Brain pericyte (primary cell): ENCODE results near the gene NELFA.

Experiments used
- DNase-seq: peaks from one replicate; pipeline ENCODE4 v3.0.0-alpha.2; 2012; ENCODE audit warnings: low read depth, low spot score

NELFA gene

DNA sequence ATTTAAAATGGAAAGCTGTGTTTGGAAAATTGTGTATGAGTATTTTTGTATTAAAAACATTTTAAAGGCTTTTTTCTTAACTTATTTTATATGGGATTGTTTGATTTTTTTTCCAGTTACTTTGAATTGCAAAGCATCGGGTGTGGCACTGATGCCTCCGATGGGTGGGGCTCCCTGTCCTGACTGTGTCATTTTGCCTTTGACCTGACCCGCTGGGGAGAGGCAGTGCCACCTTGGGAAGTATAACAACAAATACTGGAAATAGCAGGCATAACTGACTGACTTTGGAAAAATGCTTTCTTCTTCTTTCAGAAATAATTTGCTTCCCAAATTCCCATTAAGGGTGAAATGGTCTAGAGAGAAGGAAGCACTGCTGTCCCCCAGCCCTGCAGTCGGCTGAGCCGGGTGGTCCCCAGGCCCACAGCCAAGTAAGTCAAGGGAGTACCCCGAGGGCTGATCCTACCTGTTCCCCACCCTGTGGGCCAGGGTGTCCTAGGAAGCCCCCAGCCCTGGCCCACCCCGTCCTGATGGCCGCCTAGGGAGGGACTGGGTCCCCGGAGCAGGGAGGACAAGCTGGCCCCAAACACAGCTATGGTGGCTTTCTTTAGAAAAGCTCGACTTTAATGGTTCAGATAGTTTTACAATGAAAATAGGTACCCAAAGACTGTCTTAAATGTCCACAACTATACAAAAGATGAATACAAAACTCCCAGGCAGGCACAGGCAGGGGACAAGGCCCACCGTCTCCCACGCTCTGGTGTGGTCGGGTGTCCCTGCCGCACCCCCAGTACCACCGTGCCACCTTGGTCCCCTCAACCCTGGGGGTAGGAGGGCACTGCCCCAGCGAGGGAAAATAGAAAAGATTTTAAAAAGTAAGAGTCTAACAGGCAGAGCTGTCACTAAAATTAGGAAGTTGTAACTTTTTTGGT lies 26.4 kb downstream of the NELFA start:
- DNase-seq: no peak

DNA sequence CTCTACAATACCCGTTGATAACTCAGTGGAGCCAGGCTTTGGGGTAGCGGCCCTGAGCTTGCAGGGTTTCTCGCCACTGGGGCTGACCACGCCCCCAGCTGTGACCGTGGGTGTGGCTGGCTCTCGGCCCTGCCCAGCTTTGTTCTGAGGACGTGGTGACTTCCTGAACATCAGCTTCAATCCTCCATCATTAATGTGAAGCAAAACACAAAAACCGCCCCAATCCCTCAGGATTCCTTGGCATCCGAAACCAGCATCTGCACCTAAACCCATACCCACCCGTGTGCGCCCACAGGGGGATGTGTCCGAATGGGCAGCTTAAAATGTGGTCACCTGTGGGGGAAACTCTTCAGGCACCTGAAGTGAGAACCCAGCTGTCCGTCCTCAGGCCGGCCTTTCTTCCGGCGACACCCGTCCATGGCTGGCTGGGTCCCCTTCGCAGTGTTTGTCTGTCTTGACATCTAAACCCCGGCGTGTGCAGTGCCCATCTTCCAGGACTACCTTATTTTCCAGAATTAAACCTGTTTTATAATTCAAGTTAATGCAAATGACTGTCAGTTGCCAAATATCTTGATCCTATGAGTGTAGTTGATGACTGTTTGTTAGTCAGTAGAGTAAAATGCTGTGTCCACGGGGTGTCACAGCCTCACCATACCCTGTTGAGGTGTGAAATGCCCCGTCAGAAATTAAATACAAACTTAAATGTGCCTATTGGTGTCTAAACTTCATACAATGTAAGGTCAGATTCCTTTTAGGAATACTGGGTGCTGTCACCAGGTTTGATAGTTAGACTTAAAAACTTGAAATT lies 27.3 kb downstream of the NELFA start:
- no peak for DNase-seq

DNA sequence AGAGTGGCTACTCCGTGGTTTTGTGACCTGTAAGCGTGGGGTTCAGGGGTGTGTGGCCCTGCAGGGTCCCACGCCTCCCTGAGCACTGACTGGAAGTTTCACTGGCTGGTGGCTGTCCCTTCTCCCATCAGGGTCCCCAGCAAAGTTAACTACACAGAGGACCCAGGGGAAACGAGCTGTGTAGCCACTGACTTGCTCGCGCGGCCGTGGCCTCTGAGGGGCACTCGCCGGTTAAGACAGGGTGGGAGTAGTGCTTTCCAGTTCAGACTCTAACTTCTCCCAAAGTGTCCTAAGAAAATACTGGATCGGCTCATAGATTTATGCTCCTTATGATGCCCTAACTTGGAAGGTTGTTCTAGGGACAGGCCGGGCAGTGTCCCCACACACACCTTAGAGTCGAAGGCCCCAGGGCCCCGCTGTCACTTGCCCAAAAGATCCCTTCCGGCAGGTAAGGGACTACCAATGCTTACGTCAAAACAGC lies 28.2 kb downstream of the NELFA start:
- DNase-seq: no peak

DNA sequence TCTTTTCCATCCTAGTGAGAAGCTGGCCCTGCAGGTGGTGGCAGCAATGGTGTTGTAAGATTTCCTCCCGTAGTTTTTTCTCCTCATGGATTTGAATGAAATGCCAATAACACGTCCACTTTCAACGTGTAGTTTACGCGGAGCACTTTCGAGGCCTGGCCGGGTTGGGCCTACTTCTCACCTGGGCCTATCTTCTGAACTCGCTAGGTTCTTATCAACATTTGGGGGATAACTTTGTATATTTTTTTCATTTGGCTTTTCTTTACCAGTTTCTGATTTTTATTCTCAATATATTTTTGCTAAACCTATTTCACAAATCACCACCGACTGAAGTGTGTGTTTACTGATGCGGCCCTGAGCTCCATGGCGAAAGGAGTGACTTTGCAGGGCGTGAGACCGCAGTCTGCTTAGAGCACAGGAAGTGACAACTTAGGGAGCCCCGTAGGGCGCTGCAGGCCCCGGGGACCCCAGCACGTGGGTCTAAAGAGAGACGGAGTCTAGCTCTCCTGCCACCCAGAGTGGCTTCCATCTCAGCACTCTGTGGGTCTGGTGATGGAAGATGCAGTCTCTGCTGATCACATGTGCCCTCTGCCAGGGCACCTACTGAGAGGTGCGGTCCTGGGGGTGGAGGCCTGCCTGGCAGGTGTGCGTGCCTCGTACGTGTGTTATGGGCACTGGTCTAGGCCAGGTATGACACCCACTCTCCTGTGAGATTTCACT lies 29.1 kb downstream of the NELFA start:
- DNase-seq: no peak

DNA sequence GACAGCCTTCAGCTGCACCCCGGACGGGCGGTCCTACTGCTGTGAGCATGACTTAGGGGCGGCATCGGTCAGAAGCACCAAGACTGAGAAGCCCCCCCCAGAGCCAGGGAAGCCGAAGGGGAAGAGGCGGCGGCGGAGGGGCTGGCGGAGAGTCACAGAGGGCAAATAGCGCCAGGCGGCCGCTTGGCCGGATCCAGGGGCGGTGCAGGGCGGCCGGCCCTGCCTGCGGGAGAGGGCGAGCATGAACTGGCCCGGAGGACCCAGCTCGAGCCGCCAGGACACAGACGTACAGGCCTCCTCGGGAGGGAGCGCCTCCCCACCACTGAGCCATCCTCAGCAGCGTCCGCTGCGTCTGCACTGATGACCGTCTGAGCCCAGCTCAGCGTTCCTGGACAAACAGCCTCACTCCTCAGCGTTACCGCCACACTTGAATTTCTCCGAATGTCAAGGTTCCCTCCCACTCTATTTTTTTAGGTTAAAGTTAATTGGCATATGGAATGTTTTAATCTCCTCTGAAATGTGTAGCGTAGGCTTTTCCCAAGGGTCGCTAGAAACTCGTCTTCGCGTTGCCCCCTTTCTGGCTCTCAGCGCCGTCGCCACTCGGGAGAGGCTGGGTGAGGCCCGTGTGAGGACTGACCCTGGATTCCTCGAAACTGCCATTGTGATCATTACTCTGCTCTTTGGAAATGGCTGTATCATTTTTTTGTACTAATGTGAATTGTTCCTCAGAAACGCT lies 29.9 kb downstream of the NELFA start:
- DNase-seq: no peak

DNA sequence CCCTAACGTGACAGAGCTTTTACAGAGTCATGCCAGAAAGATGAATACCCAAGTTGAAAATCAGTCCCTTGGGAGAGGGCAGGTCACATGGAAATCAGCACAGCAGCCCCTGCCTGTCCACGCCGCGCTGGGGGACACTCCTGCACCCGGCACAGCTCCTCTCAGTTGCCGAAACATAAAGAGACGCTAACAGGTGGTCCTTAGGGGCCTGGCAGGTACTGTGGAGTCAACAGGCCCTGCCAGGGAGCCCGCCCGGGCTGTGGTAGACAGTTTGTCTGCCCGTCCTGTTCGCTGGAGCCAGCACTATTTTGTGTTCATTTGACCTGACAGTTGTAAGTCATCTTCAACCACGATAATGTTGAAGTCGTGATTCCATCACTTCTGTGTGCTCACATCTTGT lies 30.5 kb downstream of the NELFA start:
- DNase-seq: no peak

DNA sequence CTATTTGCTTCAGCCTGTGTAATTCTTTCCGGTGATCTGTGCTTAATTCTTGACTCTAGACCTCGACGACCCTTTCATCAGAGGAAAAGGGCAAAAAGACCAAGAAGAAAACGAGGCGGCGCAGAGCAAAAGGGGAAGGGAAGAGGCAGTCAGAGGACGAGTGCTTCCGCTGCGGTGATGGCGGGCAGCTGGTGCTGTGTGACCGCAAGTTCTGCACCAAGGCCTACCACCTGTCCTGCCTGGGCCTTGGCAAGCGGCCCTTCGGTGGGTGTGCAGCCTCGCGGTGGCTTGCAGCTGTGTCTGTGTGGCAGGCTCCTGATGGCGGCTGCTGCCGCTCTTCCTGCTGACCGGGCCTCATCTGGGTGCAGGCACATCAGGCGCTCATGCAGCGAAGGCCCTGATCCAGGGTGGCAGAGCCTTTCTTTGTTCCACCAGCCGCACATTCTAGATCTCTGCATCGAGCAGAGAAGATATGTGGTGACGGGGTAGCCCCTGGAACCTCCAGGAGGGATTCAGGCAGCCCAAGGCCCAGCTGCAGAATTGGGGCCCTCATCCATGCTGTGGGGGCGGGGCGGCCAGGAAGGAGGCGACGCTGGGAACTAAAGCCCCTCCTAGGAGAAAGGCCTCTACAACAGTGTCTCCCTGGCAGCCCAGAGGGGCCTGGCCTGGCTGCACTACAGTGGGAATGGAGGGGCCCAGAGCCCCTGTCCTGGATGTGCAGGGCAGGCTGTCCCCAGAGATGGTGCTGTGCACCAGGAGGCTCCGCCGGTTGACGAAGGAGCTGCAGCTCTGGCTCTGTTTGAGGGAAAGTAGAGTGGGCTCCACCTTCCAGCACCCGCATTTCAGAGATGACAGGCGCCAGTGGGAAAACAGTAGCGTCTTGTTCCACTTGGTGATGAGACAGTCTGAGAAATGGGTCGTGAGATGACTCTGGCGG lies 32.1 kb downstream of the NELFA start:
- DNase-seq: no peak

DNA sequence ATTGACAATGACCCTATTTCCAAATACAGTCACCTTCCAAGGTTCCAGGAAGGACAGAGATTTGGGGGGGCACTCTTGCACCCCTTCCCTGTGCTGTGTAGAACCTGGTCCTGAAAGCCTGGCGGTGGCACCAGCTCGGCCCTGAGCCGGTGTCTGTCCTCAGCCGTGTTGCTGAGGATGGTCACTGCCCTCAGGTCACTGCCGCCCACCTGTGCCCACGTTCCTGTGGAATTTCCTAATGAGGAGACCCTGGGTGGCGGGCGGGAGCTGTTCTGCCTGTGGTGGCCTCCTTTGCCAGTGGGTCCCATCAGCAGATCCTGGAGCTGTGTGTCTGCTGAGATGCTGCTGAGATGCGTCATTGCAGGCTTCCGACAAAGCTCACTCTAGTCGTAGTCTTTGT lies 32.9 kb downstream of the NELFA start:
- DNase-seq: no peak

DNA sequence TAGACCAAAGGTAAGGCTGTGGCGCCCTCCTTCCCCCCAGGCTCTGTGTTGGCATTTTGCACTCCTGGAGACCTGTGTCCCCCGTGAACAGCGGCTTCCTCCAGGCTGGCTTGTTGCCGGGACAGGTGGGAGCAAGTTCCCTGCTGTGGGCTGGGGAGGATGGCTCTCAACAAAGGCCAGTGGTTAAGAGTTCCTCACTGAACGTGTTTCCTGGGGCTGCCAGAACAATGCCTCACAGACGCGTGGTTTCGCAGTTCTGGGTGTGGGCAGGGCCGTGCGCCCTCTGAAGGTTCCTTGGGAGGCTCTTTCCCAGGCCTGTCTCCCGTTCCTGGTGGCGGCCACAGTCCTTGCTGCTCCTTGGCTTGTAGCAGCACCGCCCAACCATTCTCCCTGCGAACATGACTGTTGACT lies 33.4 kb downstream of the NELFA start:
- DNase-seq: no peak

DNA sequence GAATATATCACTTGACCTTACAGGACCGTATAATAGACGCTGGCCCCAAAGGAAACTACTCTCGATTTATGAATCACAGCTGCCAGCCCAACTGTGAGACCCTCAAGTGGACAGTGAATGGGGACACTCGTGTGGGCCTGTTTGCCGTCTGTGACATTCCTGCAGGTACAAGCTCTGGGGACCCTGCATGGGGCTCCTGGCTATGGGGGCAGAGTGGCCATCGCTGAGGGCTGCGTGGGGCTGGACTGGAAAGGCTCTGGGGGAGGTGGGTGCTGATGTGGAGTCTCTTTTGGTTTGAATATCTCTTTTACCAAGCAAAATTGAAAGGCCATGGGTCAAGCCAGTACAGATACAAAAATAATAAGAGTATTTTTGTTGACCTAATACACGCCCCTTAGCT lies 33.9 kb downstream of the NELFA start:
- no peak for DNase-seq

DNA sequence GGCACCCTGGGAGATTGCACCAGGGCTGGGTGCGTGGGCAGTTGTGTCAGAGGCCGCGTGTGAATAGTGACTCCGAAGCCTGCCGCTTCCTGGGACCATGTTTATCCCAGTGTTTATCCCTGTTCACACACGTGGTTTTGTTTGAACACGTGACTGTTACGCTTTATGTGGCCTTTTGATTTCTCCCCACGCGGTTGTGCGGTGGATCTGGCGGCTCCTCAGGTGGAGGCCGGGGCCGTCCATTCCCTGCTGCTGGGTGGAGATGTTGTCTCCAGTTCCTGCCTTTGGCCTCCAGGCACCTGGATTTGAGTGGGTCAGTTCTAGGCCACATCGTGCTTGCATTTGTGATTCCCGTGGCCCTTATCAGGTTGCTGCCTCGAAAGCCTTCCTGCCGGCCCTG lies 35.1 kb downstream of the NELFA start:
- DNase-seq: no peak

DNA sequence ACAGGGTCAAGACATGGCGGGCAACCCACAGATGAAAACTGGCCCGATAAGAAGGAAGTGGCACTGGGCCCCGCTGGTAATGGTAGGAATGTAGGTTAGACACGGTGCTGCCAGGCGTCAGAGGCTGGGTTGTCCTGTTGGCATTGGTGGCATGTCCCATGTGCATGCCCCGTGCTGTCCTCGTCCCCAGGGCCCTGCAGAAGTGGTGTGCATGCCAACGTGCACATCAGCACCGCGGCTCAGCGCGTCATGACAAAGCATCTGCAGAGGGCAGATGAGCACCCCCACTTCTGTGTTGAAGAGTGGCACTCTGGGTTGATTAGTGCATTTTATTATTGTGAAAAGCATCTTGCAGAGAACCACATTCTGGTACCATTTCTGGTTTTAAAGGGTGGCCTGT lies 35.6 kb downstream of the NELFA start:
- DNase-seq: no peak

DNA sequence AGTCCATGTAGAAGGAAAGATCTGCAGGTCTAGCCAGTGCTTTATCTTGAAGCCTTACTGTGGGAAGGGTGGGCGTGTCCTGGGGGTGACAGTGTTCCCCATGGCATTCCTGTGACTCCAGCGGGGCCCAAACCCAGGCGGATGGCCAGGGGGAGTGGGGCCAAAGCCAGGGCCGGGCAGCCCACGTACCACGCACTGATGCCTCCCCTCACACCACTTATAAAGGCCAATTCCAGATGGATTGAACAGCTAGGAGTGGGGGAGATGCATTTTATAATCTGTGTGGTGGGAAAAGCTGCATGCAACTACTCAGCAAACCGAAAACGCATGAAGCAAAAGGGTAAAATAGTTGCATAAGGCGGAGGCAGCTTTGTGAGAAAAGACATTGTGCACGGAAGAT lies 36.4 kb downstream of the NELFA start:
- DNase-seq: no peak

DNA sequence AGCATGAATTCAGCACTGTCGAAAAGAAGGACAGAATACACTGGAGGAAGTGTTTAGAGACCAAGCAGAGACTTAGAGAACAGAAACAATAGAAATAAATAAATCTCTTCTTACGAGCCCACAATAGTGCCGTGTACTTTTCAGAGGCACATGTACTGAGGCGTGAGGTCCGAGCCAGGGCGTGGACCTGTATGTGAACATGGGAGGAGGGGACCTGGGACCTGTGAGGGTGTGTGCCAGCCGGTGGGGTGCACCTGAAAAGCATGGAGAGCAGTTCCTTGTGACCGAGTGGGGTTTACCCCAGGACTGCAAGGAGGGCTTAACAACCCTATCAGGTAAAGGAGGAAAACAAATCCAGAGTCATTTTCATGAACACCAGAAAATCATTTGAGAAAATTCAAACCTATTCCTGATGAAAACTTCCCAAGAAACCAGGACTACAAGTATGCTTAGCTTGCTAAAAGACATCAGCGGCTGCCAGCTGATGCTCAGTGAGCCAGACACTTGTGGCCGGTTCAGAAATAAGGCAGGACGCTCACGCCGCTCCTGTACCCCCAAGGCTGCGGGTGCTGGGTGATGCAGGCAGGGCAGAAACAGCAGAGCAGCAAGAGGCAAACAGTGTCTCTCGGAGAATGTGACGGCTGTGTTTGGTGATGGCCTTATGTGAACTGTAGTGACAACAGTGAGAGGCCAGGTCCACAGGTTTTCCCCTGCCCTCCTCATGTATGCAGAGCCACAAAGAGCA lies 37.1 kb downstream of the NELFA start:
- DNase-seq: no peak

DNA sequence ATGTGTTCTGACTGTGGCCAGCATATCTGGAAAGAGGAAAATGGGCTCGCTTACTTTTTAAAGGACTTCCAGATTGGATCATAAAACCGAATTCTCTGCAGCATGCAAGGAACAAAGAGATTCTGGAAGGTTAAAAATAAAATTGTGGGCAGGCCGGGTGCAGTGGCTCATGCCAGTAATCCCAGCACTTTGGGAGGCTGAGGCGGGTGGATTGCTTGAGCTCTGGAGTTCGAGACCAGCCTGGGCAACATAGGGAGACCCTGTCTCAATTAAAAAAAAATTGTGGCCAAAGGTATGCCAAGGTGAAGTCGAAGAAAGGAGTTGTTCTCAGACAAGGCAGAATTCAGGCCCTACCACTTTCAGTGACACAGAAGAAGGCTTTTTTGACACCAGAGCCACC lies 37.8 kb downstream of the NELFA start:
- DNase-seq: no peak

DNA sequence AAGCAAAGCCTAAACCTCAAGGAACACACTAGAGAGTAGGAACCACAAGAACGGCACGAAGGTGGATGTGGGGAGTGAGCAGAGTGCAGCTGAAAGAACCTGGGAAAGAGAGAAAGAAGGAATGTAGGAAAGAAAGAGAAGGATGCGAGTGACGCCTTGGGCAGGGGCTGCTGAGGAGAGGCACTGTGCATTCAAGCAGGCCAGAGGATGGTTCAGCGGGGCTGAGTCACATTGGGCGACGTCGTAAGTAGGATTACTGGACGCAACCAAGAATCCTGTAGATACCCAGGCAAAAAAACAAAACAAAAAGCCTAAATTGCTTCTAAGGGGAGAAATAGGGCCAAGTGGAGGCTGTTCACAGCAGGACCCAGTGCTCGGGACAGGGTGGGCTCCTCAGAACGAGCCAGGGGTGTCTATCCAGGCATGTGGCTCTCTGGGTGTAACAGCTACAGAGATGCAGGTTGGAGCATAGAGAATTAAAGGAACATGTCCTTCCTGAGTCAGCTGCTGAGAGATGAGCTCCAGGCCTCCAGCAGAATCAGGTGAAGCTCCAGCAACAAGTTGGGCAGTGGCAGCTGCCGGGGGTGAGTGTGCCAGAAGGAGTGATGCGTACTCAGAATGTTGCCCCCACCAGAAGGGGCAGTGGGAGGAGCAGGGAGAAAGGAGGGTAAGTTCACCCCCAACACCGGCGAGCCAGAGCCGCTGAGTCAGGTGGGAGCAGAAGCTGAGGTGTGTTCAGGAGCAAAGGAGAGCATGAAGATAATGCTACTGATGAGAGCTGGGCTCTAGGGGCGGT lies 38.6 kb downstream of the NELFA start:
- no peak for DNase-seq

DNA sequence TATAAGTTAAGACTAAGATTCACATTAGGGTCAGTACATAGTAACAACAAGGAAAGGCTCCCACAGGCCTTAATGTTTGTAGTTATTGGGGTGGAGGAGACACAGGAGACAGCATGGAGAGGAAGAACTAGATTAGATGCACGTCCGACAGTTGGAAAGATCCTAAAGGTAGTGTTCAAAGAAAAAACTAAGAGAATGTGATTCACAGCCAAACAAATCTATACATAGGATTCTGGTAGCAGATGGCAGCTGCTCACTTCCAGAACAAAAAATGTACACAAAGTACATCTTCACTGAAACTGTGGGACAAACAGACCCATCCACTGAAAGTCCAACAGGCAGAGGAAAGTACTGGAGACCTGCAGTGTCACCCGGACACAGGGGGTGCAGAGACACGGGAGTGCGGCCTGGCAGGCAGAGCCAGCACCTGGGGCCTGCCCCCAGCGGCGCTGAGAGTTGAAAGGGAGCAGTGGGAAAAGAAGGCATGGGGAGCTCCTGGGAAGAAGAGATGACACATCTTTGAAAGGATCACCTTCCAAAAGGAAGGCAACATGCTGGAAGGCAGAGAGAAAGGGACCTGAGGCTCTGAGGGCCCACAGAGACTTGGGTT lies 40.0 kb downstream of the NELFA start:
- DNase-seq: no peak

DNA sequence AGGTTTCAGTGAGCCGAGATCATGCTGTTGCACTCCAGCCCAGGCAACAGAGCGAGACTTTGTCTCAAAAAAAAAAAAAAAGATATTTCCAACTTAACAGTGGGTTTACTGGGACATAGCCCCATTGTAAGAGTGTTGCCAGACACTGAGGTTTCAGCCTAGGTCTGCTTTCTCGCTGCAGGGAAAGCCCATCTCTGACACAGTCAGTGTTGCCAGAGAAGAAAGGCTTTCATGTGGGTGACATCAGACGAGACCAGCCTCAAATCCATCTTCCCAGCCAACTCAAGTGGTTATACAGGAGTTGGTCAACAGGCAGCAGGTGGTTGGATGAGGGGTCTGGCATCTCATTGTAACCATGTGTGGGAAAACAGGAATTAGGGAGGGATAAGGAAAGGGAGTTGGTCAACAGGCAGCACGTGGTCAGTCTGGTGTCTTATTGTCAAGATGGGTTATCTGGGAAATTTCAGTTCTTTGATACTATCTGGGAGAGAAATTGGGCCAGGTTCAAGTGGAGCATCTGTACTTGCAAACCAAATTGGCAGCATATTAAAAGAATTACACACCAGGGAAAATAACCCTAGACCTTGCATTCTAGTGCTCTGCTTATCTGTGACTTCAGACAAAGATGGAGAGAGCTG lies 41.1 kb downstream of the NELFA start:
- no peak for DNase-seq
